WTC11 (cell line): Measurements from ENCODE around the gene HYOU1. TPM values are rescaled to one million over a fixed set of nuclear protein-coding genes. Genes with fewer than 3 reads are reported as not detected.

Experiments used
- ATAC-seq: fragments of 200-7000 bp; cut with Tn5 transposase; 2 replicates; pipeline ENCODE4 v1.10.0; 2021; ENCODE audit warnings: mild to moderate bottlenecking, moderate library complexity
- CTCF ChIA-PET: fragments of 300-600 bp; sonication (Branson Sonifier 250); formaldehyde crosslinking; loops from one replicate; lab custom pipeline; 2021; ENCODE audit warnings: antibody characterized with exemption; lab: Charles Lee
- POLR2A ChIA-PET: fragments of 350-600 bp; sonication (Branson Sonifier 250); formaldehyde crosslinking; loops from one replicate; lab custom pipeline; 2021; ENCODE audit warnings: antibody characterized with exemption; lab: Charles Lee
- DNase-seq: peaks from one replicate; pipeline ENCODE4 v3.0.0; 2021; ENCODE audit warnings: low spot score
- H3K27ac Mint-ChIP-seq: 2 replicates; pipeline ENCODE4 v1.8.0; 2021; ENCODE audit warnings: mixed read lengths
- H3K27me3 Mint-ChIP-seq: 2 replicates; pipeline ENCODE4 v1.8.0; 2021; ENCODE audit warnings: low read depth, mild to moderate bottlenecking, moderate library complexity, mixed read lengths
- H3K36me3 Mint-ChIP-seq: 2 replicates; pipeline ENCODE4 v1.8.0; 2021; ENCODE audit warnings: mixed read lengths
- H3K4me1 Mint-ChIP-seq: 2 replicates; pipeline ENCODE4 v1.8.0; 2022; ENCODE audit warnings: mixed read lengths
- H3K4me3 Mint-ChIP-seq: 2 replicates; pipeline ENCODE4 v1.8.0; 2021; ENCODE audit warnings: mild to moderate bottlenecking, moderate library complexity, mixed read lengths
- H3K9me3 Mint-ChIP-seq: 2 replicates; pipeline ENCODE4 v1.8.0; 2021; ENCODE audit warnings: mixed read lengths
- ATF1 ChIP-seq: sonication (generic); formaldehyde crosslinking; IDR thresholded peaks from 2 replicates; pipeline ENCODE4 v1.8.1; 2023; ENCODE audit warnings: mild to moderate bottlenecking, moderate library complexity, missing genetic modification reagents
- E2F4 ChIP-seq: sonication (generic); formaldehyde crosslinking; IDR thresholded peaks from 2 replicates; pipeline ENCODE4 v1.8.1; 2022; ENCODE audit warnings: low read depth, mild to moderate bottlenecking, moderate library complexity, missing genetic modification reagents, borderline replicate concordance
- ESRRA ChIP-seq: sonication (generic); formaldehyde crosslinking; IDR thresholded peaks from 2 replicates; pipeline ENCODE4 v1.8.1; 2022; ENCODE audit warnings: mild to moderate bottlenecking, missing genetic modification reagents, borderline replicate concordance
- ETV6 ChIP-seq: sonication (generic); formaldehyde crosslinking; IDR thresholded peaks from 2 replicates; pipeline ENCODE4 v1.8.1; 2022; ENCODE audit warnings: mild to moderate bottlenecking, missing genetic modification reagents
- FOXK1 ChIP-seq: sonication (generic); formaldehyde crosslinking; IDR thresholded peaks from 2 replicates; pipeline ENCODE4 v1.8.0; 2022; ENCODE audit warnings: mild to moderate bottlenecking, moderate library complexity, missing genetic modification reagents
- FOXP1 ChIP-seq: sonication (generic); formaldehyde crosslinking; IDR thresholded peaks from 2 replicates; pipeline ENCODE4 v1.8.0; 2022; ENCODE audit warnings: missing genetic modification reagents, mild to moderate bottlenecking, moderate library complexity, borderline replicate concordance
- IRF2 ChIP-seq: sonication (generic); formaldehyde crosslinking; IDR thresholded peaks from 2 replicates; pipeline ENCODE4 v1.8.0; 2022; ENCODE audit warnings: low read depth, missing genetic modification reagents, borderline replicate concordance
- MYBL2 ChIP-seq: sonication (generic); formaldehyde crosslinking; IDR thresholded peaks from 2 replicates; pipeline ENCODE4 v1.8.1; 2023; ENCODE audit warnings: mild to moderate bottlenecking, moderate library complexity, missing genetic modification reagents
- NFATC4 ChIP-seq: fragments of 250-450 bp; sonication (Bioruptor Pico); IDR thresholded peaks from 2 replicates; pipeline ENCODE4 v1.9.0; 2021; ENCODE audit warnings: mild to moderate bottlenecking
- NFYB ChIP-seq: sonication (generic); formaldehyde crosslinking; conservative IDR thresholded peaks from 2 replicates; pipeline ENCODE4 v1.8.0; 2022; ENCODE audit warnings: low read depth, missing genetic modification reagents
- SMAD3 ChIP-seq: sonication (generic); formaldehyde crosslinking; IDR thresholded peaks from 2 replicates; pipeline ENCODE4 v1.8.0; 2022; ENCODE audit warnings: missing genetic modification reagents, mild to moderate bottlenecking, borderline replicate concordance
- SMAD4 ChIP-seq: sonication (generic); formaldehyde crosslinking; IDR thresholded peaks from 2 replicates; pipeline ENCODE4 v1.8.0; 2022; ENCODE audit warnings: mild to moderate bottlenecking, missing genetic modification reagents
- TCF7 ChIP-seq: sonication (generic); formaldehyde crosslinking; IDR thresholded peaks from 2 replicates; pipeline ENCODE4 v1.8.0; 2022; ENCODE audit warnings: mild to moderate bottlenecking, low read depth, missing genetic modification reagents, moderate library complexity
- ZBTB43 ChIP-seq: sonication (generic); formaldehyde crosslinking; IDR thresholded peaks from 2 replicates; pipeline ENCODE4 v1.8.1; 2023; ENCODE audit warnings: mild to moderate bottlenecking, missing genetic modification reagents
- ZNF138 ChIP-seq: sonication (generic); formaldehyde crosslinking; conservative IDR thresholded peaks from 2 replicates; pipeline ENCODE4 v1.8.1; 2022; ENCODE audit warnings: mild to moderate bottlenecking, moderate library complexity, missing genetic modification reagents
- ZNF416 ChIP-seq: fragments of 250-450 bp; sonication (Bioruptor Pico); IDR thresholded peaks from 2 replicates; pipeline ENCODE4 v1.9.0; 2021; ENCODE audit warnings: mild to moderate bottlenecking, inconsistent platforms
- total RNA-seq: library from RNA; stranded (reverse); gene quantifications from 3 replicates; pipeline ENCODE4 v1.2.3, GENCODE V29; 2021
- TF ChIP-seq, protein P1 (sequence below): fragments of 250-450 bp; sonication (Bioruptor Pico); IDR thresholded peaks from 2 replicates; pipeline ENCODE4 v2.1.2; 2022; ENCODE audit warnings: mild to moderate bottlenecking, moderate library complexity
- TF ChIP-seq, protein P2 (sequence below): sonication (generic); formaldehyde crosslinking; IDR thresholded peaks from 2 replicates; pipeline ENCODE4 v1.8.1; 2022; ENCODE audit warnings: mild to moderate bottlenecking, moderate library complexity, missing genetic modification reagents
- TF ChIP-seq, protein P3 (sequence below): sonication (generic); formaldehyde crosslinking; IDR thresholded peaks from 2 replicates; pipeline ENCODE4 v1.8.0; 2022; ENCODE audit warnings: missing genetic modification reagents
- TF ChIP-seq, protein P4 (sequence below): sonication (generic); formaldehyde crosslinking; IDR thresholded peaks from 2 replicates; pipeline ENCODE4 v1.8.1; 2023; ENCODE audit warnings: mild to moderate bottlenecking, moderate library complexity, missing genetic modification reagents
- TF ChIP-seq, protein P5 (sequence below): sonication (generic); formaldehyde crosslinking; IDR thresholded peaks from 2 replicates; pipeline ENCODE4 v1.8.1; 2022; ENCODE audit warnings: missing genetic modification reagents, borderline replicate concordance

The HYOU1 gene
- total RNA-seq, 1 experiment from 2014 or later: 276 TPM

DNA sequence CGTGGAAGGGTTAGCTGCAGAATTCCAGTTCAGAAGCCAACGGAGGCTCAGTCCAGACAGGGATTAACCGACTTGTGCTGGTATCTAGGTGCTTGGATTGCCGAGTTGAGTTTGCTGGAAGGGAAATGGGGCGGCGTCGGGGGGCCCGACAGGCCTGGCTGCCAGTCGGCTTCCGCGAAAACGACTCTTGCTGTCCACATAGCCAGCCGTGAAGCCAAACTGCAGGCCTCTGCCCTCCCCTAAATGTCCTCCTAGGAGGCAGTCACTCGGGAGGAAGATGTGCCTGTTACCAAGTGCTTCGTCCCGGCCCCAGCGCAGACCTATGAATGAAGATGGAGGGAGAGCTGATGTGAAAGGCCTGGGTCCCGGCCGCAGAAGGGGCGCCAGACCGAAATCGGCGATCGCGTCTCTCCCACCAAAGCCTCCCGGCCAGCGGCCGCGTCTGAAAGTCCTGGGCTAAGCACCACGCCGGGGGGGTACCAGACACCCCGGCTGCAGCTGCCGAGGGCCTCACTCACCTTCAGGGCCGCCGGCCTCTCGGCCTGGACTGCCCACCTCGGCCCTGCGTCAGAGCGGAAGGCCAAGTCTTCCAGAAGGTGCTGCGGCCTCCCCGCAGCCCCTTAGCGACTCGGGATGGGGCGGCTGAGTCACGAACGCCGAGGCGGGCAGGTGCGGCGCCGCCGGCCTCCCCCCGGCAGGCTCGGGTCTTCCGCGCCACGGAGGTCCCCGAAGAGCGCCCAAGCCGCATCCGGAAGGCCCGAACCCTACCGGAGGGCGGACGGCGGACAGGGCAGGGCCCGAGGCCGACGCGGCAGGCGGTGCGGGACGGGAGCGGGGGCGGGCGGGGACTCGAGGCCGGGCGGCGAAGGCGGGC, 37.2 kb upstream of the HYOU1 start:
- ChIA-PET CTCF (interaction anchor here (0.7 to 2.1 kb wide), 4 partner anchors 29 to 247 kb away, joined by 3 to 5 read pairs (median 4); partner anchors contain the start of gene C1QTNF5), POLR2A (interaction anchor here (0.6 to 2.6 kb wide), 6 partner anchors 9 to 103 kb away, joined by 3 to 12 read pairs (median 4); partner anchors contain the start of genes C2CD2L, HMBS and VPS11)
- peaks cover 51% of the 10 kb centered on the region for H3K36me3 Mint-ChIP-seq
- no peak for TF ChIP-seq ZNF138 (CRISPR knock-in tag)
- TF ChIP-seq SMAD4 (CRISPR knock-in tag): no peak
- TF ChIP-seq ZNF416 (CRISPR knock-in tag): no peak
- no peak for TF ChIP-seq TCF7 (CRISPR knock-in tag)
- TF ChIP-seq NFYB: 0 out of 2 replicates have a peak, but pooled peaks have one; percentile 15
- TF ChIP-seq, protein P1, sequence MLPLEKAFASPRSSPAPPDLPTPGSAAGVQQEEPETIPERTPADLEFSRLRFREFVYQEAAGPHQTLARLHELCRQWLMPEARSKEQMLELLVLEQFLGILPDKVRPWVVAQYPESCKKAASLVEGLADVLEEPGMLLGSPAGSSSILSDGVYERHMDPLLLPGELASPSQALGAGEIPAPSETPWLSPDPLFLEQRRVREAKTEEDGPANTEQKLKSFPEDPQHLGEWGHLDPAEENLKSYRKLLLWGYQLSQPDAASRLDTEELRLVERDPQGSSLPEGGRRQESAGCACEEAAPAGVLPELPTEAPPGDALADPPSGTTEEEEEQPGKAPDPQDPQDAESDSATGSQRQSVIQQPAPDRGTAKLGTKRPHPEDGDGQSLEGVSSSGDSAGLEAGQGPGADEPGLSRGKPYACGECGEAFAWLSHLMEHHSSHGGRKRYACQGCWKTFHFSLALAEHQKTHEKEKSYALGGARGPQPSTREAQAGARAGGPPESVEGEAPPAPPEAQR: no peak
- TF ChIP-seq ETV6 (CRISPR knock-in tag): 0 out of 2 replicates have a peak, but pooled peaks have one; percentile 19
- no peak for TF ChIP-seq FOXK1 (CRISPR knock-in tag)
- TF ChIP-seq, protein P2, sequence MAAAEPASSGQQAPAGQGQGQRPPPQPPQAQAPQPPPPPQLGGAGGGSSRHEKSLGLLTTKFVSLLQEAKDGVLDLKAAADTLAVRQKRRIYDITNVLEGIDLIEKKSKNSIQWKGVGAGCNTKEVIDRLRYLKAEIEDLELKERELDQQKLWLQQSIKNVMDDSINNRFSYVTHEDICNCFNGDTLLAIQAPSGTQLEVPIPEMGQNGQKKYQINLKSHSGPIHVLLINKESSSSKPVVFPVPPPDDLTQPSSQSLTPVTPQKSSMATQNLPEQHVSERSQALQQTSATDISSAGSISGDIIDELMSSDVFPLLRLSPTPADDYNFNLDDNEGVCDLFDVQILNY (CRISPR knock-in tag): no peak; the same call in 1 of the 2 replicates
- peak; percentile 59; the same call in 1 of the 2 replicates for TF ChIP-seq FOXP1 (CRISPR knock-in tag)
- TF ChIP-seq, protein P3, sequence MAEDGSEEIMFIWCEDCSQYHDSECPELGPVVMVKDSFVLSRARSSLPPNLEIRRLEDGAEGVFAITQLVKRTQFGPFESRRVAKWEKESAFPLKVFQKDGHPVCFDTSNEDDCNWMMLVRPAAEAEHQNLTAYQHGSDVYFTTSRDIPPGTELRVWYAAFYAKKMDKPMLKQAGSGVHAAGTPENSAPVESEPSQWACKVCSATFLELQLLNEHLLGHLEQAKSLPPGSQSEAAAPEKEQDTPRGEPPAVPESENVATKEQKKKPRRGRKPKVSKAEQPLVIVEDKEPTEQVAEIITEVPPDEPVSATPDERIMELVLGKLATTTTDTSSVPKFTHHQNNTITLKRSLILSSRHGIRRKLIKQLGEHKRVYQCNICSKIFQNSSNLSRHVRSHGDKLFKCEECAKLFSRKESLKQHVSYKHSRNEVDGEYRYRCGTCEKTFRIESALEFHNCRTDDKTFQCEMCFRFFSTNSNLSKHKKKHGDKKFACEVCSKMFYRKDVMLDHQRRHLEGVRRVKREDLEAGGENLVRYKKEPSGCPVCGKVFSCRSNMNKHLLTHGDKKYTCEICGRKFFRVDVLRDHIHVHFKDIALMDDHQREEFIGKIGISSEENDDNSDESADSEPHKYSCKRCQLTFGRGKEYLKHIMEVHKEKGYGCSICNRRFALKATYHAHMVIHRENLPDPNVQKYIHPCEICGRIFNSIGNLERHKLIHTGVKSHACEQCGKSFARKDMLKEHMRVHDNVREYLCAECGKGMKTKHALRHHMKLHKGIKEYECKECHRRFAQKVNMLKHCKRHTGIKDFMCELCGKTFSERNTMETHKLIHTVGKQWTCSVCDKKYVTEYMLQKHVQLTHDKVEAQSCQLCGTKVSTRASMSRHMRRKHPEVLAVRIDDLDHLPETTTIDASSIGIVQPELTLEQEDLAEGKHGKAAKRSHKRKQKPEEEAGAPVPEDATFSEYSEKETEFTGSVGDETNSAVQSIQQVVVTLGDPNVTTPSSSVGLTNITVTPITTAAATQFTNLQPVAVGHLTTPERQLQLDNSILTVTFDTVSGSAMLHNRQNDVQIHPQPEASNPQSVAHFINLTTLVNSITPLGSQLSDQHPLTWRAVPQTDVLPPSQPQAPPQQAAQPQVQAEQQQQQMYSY (CRISPR knock-in tag): no peak
- TF ChIP-seq ATF1 (CRISPR knock-in tag): no peak; the same call in 1 of the 2 replicates
- TF ChIP-seq MYBL2 (CRISPR knock-in tag): 0 out of 2 replicates have a peak, but pooled peaks have one; percentile 32
- peak; percentile 69; the same call in 1 of the 2 replicates for TF ChIP-seq E2F4 (CRISPR knock-in tag)
- TF ChIP-seq NFATC4 (CRISPR knock-in tag): 0 out of 2 replicates have a peak, but pooled peaks have one; percentile 11
- TF ChIP-seq, protein P4, sequence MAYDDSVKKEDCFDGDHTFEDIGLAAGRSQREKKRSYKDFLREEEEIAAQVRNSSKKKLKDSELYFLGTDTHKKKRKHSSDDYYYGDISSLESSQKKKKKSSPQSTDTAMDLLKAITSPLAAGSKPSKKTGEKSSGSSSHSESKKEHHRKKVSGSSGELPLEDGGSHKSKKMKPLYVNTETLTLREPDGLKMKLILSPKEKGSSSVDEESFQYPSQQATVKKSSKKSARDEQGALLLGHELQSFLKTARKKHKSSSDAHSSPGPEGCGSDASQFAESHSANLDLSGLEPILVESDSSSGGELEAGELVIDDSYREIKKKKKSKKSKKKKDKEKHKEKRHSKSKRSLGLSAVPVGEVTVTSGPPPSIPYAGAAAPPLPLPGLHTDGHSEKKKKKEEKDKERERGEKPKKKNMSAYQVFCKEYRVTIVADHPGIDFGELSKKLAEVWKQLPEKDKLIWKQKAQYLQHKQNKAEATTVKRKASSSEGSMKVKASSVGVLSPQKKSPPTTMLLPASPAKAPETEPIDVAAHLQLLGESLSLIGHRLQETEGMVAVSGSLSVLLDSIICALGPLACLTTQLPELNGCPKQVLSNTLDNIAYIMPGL: 0 out of 2 replicates have a peak, but pooled peaks have one; percentile 14
- peak; percentile 63; the same call in 1 of the 2 replicates for TF ChIP-seq IRF2
- 0 out of 2 replicates have a peak, but pooled peaks have one; percentile 61 for TF ChIP-seq ZBTB43 (CRISPR knock-in tag)
- TF ChIP-seq, protein P5, sequence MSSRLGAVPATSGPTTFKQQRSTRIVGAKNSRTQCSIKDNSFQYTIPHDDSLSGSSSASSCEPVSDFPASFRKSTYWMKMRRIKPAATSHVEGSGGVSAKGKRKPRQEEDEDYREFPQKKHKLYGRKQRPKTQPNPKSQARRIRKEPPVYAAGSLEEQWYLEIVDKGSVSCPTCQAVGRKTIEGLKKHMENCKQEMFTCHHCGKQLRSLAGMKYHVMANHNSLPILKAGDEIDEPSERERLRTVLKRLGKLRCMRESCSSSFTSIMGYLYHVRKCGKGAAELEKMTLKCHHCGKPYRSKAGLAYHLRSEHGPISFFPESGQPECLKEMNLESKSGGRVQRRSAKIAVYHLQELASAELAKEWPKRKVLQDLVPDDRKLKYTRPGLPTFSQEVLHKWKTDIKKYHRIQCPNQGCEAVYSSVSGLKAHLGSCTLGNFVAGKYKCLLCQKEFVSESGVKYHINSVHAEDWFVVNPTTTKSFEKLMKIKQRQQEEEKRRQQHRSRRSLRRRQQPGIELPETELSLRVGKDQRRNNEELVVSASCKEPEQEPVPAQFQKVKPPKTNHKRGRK: 0 out of 2 replicates have a peak, but pooled peaks have one; percentile 60
- TF ChIP-seq SMAD3 (CRISPR knock-in tag): no peak
- no peak; the same call in 1 of the 2 replicates for TF ChIP-seq ESRRA (CRISPR knock-in tag)

More for the DNA sequence above, 37.2 kb upstream of the HYOU1 start:
- no peaks in the 10 kb centered on the region for H3K9me3 Mint-ChIP-seq
- peak overlapping the region; percentile 94 for H3K4me3 Mint-ChIP-seq
- ATAC-seq (no peak), DNase-seq (peak; percentile 28)
- peaks cover 23% of the 10 kb centered on the region for H3K4me1 Mint-ChIP-seq
- peak overlapping the region; percentile 79; the same call in 1 of the 2 replicates for H3K27ac Mint-ChIP-seq
- no peaks in the 10 kb centered on the region for H3K27me3 Mint-ChIP-seq
